Measurements from ENCODE around the gene DIPK1B.
A peak's percentile ranks its signal among the peaks of the same experiment; 100 is the strongest.

The DIPK1B gene

DNA sequence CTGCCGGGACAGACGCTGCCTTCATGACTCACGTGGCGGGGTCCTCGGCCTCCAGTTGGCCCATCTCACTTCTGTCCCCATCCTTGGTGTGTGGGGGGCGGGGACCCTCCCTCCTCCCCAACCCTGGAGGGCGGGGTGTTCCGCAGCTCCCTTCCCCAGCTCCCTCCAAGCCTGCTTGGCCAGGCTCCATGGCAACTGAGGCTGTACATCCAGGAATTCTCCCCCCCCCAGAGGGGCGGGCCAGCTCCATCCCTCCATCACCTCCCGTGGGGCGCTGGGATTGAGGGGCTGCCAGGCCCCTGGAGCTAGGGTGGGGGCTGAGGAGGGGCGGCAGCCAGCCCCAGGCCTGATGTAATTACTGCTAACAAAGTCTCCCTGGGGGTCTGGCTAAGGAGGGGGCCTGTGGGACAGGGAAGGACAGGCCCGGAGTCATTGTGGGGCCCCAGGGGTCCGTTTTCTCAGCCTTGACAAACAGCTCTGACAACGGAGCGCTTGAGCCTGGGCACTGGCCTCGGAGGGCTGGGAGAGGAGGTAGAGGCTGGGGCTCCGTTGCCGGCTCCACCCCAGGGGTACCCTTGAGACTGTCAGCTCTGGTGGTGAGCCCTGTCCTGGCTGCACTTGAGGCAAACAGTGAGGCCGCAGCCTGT is 8.0 kb downstream of the DIPK1B start:
- DNase-seq (ENCODE audit: low read depth), result no peak

DNA sequence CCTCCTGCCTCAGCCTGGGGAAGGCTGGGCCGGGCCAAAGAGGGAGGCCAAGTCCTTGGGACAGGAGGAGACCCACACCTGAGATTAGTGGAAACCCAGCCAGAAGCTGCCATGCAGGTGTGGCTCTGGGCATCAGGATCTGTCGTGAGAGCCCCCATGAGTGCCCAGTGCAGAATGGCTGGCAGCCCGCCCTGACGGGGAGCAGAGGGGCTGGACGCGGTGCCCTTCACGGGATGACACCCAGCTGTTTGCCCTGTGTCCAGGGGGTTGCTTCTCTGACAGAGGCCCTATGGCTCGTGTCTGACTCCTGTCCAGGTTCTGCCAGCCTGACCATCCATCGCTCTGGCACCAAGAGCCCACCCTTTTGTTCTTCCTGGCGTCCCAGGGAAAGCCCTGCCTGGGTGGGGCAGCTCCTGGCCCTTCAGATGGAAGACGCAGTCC is 8.5 kb downstream of the DIPK1B start:
- DNase-seq (ENCODE audit: low read depth), result no peak

DNA sequence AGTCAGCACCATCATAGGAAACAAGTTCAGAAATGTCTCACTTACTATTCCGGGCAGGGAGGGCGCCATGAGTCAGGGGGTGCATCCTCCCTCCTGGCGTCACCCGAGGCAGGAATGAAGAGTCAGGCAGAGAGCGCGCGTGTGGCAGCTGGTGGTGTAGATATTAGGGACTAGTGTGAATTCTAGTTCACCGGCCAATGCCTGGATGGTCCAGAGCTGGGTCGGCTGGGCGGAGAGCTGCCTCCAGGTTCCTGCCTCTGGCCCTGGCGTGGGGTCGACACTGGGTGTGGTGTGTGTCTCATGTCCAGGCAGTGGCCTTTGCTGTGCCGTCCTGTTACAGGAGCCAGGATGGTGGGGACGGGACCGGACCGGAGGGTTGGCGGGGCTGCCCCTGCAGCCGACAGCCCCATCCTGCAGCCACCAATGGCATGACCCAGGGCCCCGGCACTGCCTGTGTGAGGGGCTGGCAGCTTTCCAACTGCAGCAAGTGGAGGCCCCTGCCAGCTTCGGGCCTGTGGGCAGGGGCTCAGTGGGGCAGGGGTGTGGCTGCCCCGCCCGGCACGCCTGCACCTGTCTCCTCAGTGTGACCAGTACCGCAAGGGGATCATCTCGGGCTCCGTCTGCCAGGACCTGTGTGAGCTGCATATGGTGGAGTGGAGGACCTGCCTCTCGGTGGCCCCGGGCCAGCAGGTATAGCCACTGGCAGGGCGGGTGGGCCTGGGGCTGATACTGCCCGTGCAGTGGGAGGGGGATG is 9.1 kb downstream of the DIPK1B start:
- DNase-seq (ENCODE audit: low read depth), result no peak

DNA sequence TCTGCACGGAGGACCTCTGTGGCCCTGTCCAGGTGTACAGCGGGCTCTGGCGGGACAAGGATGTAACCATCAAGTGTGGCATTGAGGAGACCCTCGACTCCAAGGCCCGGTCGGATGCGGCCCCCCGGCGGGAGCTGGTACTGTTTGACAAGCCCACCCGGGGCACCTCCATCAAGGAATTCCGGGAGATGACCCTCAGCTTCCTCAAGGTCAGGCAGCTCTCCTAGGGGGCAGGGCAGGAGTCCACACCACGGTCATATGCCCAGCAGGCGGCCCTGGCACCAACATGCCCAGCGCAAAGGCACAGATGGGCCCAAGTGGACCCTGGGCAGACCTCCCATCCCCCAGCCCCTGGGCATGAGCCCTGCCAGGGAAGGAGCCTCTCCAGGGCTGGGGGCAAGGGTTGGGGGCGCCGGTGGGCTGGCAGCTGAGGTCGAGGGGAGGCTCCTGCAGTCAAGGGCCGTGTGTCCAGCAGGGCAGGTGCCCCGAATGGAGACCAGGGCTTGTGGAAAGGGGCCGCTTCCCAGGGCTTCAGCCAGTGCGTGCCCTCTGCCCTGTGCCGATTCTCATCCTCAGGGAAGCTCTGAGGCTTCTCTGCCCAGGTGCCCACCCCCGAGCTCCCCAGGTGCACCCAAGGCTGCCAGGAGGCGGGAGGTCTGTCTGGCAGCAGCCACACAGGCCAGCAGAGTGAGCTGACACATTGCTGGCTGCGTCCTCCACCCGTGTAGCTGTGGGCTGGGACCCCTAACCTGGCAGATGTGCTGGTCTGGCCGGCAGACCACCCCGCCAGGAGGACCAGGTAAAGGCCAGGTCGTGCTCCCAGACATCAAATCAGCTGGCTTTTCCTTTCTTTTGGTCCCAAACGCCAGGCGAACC is 10.0 kb downstream of the DIPK1B start:
- no peak for DNase-seq (ENCODE audit: low read depth)

DNA sequence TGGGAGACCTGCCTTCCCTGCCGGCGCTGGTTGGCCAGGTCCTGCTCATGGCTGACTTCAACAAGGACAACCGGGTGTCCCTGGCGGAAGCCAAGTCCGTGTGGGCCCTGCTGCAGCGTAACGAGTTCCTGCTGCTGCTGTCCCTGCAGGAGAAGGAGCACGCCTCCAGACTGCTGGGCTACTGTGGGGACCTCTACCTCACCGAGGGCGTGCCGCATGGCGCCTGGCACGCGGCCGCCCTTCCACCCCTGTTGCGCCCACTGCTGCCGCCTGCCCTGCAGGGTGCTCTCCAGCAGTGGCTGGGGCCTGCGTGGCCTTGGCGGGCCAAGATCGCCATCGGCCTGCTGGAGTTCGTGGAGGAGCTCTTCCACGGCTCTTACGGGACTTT is 10.6 kb downstream of the DIPK1B start:
- no peak for DNase-seq (ENCODE audit: low read depth)

DNA sequence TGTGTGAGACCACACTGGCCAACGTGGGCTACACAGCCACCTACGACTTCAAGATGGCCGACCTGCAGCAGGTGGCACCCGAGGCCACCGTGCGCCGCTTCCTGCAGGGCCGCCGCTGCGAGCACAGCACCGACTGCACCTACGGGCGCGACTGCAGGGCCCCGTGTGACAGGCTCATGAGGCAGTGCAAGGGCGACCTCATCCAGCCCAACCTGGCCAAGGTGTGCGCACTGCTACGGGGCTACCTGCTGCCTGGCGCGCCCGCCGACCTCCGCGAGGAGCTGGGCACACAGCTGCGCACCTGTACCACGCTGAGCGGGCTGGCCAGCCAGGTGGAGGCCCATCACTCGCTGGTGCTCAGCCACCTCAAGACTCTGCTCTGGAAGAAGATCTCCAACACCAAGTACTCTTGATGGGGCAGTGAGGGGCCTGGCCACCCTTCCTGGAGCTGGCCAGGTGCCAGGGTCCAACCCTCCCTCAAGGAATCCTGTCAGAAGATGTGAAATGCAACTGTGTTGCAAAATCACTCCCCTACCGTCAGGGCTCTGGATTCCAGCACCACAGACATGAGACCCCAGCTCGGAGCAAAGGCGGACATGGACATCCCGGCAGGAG is 11.1 kb downstream of the DIPK1B start:
- no peak for DNase-seq (ENCODE audit: low read depth)

DNA sequence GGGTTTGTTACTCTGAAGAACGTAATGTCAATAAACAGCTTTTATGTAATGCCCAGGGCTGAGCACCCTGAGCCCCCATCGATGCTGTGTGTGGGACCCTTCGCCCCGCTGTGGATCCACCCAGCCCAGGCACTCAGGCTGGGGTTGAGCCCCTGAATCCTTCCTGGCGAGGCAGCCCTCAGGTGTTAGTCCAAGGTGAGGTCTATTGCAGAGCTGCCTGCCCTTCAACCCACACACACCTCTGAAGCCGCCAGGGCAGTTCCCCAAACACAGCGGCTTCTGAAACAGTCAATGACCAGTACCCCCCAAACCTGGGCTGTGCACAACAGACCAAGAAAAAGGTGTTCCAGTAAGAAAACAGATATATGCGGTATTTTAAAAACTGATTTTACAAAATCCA is 11.6 kb downstream of the DIPK1B start:
- DNase-seq (ENCODE audit: low read depth), result no peak

DNA sequence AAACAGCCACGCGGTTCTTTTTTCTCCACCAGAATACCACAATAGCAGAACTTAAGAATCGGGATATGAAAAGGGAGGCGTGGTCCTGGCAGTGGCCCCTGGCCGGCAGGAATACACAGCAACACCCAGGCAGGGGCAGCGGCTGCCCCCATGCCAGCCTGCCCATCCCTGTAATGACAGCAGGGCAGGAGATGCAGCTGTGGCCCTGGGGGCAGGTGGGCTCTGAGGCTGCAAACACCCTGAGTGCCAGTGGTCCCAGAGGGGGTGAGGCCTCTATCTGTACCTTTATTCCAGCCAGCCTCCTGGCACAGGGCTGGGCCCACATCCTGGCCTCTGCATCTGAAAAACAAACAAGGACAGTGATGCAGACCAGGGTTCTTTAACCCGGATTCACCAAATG is 12.4 kb downstream of the DIPK1B start:
- DNase-seq (ENCODE audit: low read depth), result no peak

DNA sequence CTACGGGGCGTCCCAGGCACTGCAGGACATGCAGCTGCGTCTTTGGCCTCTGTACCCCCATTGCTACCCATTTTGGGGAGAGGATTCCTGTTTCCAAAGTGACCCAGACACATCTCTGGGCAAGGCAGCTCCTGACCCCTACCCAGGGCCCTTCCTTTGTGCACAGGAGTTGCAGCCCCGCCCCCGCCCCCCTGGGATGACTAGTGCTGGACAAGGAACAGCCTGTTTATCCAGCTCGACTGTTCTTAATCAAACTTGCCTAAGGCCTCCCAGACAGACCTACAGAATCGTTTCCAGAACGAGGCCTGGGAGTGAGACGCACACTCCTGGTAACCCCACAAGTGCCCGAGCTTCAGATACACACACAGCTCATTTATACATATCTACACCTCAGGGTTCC is 13.2 kb downstream of the DIPK1B start:
- DNase-seq (ENCODE audit: low read depth), result no peak

DNA sequence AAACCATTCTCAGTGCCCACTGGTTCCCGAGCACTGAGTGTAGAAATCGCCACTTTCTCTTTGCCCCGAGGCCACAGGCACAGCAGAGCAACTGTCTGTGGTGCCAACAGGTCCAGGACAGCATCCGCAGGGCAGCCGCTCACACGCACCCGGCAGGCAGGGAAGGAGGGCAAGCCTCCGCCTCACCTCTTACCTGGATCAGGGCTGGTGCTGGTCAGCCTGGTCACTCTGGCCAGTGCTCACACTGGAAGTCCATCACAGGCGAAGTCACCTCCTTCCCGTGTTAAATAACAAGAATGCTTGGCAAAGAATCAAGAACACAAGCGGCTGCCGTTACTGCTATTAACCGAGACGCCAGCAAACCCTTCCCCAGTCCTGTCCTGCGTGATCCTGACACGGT is 13.7 kb downstream of the DIPK1B start:
- DNase-seq (ENCODE audit: low read depth), result no peak

DNA sequence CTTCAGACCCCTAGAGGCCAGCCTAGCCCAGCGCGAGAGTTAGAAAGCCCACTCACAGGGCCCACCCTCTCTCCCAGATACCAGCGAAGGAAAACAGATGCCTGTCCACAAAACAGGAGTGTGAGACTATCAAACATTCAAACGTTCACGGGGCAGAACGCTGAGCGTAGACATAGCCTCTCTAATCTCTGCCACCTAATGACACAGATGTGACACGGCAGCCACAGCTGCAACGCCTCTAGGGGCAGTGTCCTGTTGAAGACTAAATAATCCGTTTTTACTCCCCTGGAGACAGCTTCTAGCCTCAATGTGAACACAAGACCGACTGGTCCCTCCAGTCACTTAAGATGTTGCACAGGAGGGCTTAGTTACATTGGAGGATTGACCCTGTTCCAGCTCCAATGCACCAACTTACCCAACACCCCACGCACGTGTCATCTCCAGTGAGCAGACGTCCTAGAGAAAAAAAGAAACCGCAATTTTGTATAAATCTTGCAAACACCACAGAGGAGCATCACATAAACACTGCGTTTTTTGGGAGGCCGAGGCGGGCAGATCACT is 14.3 kb downstream of the DIPK1B start:
- no peak for DNase-seq (ENCODE audit: low read depth)

DNA sequence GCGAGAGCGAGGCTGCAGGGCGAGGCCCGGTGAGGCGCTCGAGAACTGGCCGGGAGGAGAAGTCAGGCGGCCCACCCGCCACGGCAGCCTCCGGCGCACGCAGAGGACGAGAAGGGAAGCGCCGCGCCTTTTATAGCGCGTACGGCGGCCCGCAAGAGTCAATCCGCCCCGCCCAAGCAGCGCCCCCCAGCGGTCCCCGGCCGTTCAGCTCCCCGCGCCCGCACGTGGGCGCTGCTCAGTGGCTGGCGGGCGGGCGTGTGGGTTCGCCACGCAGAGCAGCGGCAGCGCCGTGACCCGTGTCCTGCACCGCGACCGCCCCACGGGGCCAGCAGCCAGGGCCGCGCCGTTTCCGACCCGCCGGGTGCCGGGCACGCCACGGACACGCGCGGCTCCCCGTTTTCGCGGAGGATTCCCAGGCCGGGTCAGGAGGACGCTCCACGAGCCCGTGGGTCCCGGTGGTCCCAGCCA is 15.7 kb downstream of the DIPK1B start:
- DNase-seq (ENCODE audit: low read depth), result peak; percentile 76

DNA sequence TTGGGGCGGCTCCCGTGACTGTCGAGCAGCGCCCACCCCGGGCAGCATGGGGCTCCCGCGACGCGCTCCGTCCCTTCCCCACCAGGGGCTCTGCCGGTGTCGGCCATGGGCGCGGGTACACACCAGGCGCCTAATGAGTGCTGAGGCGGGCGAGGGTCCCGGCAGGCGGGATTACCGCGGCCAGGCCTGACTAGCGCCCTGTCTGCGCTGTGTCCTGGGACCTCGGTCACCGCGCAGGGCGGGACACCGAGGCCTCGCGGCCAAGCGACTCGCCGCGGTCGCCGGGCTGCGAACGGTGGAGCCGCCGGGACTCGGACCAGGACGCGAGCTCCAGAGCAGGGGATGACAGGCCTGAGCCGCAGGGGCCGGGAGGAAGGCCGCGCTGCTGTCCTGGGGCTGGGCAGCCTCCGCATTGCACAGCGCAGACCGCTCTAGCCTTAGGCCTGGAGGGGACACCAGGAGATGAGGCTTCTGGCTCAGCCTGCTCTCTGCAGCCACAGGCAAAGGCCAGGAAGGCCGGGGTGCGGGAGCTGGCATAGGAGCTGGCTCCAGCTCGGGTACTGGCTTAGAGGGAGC is 16.3 kb downstream of the DIPK1B start:
- DNase-seq (ENCODE audit: low read depth), result no peak

DNA sequence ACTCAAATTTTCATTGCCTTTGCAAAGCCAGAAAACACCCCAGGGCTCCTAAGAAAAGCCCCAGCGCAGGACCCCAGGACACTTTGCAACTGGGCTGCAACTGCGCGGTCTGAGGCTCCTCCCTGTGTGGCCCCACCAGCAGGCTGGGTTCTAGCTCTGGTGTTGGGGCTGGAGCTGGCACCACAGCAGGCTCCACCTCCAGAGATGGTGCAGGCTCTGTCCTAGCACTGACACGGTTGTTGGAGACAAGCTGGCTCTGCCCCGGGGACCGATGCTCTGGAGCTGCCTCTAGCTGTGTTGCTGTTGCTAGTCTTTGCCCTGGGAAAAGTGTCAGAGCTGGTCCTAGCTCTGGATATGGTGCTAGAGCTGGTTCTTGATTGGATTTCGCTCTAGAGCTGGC is 16.8 kb downstream of the DIPK1B start:
- DNase-seq (ENCODE audit: low read depth), result no peak

DNA sequence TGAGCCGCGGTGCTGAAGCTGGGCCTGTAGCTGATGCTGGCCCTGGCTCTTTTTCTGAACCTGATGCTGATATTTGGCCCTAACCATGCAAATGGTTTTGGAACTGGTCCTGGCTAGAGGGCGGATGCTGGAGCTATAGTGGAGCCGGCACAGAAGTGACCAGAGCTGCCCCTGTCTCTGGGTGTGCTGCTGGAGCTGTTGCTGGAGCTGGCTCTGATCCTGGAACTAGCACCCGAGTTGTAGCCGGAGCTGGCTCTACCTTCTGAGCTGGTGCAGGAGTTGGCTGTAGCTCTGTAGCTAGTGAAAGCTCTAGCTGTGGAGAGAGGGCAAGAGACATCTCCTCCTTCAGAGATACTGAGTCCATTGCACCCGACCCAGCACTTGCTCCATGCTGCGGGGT is 17.6 kb downstream of the DIPK1B start:
- no peak for DNase-seq (ENCODE audit: low read depth)

DNA sequence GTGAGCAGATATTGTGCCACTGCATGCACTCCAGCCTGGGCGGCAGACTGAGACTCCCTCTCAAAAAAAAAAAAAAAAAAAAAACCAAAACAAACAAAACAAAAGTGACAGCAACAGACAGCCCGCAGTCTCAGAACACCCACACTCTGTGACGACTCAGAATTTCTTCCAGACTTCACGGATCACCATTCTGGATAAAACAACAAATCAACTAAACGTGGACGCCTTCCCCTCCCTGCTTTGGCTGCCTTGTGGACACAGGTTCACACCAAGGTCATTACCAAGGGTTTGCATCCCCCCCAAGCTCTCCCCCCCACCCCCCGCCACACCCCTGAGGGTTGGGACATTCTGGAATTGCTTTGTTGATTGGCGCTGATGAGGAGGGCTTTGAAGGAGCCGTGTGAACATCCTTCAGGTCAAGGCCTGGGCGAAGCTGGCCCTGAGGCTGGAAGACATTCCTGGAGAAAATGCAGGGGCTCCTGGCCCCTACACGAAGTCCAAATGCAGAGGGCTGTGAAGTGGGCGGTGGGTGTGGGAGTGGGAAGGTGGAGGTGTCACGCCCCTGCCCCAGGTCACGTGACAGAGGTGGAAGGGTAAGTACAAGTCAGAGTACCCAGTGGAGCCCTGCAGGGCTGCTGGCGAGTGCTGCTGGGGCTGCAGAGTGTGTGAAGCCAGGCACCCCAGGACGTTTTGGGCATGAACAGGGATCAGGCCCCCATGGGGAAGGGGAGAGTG is 20.2 kb downstream of the DIPK1B start:
- DNase-seq (ENCODE audit: low read depth), result no peak

DNA sequence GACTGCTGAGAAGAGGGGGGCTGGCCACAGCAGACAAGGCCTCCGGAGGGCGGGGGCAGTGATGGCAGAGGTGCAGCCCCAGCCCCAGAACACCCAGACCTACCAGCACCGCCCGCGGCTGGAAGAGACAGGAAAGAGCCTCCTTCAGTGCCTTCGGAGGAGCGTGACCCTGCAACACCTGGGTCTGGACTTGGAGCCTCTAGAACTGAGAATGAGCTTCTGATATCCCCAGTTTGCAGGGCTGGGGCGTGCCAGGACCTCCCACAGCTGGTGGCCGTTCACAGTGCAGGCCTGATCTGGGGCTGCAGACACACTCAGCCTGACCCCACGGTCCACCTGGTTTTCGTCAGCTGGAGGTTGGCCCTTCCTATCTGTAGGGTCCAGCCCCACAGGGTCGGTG is 21.2 kb downstream of the DIPK1B start:
- no peak for DNase-seq (ENCODE audit: low read depth)

DNA sequence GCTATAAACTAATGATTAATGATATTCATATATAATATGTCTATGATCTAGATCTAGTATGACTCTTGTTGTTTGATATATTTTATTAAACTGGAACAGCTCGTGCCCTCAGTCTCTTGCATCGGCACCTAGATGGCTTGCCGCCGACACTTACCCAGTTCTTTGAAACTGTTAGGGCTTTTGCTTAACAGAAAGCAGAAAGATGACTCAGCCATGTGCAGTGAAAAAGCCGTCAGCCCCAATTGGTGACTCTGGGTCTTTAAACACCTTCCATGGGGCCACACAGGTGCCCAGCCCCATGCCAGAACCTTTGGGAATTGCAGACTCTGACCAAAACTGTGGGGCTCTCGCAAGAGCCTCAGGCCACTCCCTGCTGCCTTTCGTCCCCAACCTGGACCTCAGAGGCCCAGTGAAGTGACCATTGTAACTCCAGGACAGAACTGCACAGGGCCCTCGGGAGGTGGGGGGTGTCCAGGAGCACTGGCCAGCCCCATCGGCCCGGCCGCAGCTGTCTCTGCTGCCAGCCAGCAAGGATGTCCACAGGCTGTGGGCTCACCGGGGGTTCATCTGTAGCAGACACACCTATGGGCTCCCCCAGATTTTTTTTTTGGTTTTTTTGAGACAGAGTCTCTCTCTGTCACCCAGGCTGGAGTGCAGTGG is 22.6 kb downstream of the DIPK1B start:
- no peak for DNase-seq (ENCODE audit: low read depth)

DNA sequence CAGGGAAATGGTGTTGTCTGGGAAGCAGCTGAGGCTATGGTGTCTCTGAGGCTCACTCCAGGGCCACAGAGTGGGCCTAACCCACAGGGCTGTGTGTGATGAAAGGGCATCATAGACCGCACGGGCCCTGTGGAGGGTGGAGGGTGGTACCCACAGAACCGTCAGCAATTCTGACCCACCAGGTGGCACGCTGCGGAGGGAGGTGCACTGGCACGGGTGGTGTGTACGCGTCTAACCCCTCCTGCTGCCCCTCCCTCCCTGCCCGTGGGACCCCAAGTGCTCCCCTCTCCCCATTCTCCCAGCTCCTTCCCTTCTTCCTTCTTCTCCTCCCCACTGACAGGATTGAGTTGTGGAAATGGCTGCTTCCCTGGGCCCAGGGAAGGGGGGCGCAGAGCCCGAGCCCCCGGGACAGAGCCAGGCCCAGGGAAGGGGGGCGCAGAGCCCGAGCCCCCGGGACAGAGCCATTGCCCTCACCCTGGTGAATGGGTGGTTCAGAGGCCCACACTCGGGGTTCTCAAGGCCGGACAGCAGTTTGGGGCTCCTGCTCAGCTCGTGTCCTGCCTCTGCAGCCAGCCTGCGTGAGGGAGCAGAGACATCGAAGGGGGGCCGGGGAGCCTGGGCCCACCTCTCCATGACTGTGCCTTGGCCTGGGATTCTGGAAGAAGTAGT is 23.6 kb downstream of the DIPK1B start:
- no peak for DNase-seq (ENCODE audit: low read depth)

DNA sequence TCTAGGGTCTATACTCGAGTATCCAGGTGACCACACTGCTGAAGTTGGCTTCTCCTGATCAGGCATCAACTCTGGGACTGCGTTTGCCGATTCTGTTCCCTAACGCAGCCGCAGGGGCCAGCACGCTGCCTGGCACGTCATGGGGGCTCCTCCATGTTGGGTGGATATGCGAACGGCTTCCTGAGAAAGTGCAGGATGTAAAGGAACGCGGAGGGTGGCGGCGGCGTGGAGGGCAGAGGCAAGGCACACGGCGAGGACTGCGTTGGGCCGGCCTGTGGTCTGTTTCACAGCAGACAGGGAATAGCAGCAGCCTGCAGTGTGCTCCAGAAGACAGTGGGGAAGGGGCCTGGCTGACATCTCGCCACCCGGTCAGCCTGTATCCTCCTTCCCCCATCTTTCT is 26.6 kb downstream of the DIPK1B start:
- DNase-seq (ENCODE audit: low read depth), result no peak

All from GM04504 (cell line).